A172 (cell line): ENCODE measurements around the gene CHKB. TPM values are rescaled to one million over a fixed set of nuclear protein-coding genes. Genes with fewer than 3 reads are reported as not detected.

Experiments used
- DNase-seq: peaks from one replicate; pipeline ENCODE4 v3.0.0-alpha.2; 2015; ENCODE audit warnings: low spot score
- total RNA-seq: library from RNA; depleted of rRNA; stranded (reverse); fragments of >200 nt; shearing (Covaris generic); gene quantifications from 2 replicates; pipeline ENCODE4 v1.2.3, GENCODE V29; 2014; rRNA removed

Gene CHKB
- total RNA-seq, 1 experiment from 2014 or later, result 30.7 TPM

DNA sequence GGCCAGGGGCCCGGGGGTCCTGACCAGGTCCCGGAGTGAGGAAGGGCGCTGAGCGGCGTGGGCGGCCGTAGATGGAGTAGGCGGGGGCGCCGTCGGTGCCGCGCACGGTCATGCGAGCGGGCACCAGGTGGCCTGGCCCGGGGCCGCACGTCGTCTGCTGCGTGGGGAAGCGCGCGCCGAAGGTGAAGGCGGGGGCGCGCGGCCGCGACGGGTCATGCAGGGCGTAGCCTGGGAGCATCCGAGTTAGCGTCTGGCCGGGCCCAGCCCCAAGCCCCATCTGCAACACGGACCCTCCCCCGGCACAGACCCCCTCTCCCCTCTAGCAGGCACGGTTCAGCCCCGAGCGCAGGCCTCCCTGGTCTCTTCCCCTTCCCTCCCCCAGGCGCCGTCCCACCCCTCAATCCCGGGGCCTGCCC, 51.1 kb downstream of the CHKB start:
- no peak for DNase-seq

DNA sequence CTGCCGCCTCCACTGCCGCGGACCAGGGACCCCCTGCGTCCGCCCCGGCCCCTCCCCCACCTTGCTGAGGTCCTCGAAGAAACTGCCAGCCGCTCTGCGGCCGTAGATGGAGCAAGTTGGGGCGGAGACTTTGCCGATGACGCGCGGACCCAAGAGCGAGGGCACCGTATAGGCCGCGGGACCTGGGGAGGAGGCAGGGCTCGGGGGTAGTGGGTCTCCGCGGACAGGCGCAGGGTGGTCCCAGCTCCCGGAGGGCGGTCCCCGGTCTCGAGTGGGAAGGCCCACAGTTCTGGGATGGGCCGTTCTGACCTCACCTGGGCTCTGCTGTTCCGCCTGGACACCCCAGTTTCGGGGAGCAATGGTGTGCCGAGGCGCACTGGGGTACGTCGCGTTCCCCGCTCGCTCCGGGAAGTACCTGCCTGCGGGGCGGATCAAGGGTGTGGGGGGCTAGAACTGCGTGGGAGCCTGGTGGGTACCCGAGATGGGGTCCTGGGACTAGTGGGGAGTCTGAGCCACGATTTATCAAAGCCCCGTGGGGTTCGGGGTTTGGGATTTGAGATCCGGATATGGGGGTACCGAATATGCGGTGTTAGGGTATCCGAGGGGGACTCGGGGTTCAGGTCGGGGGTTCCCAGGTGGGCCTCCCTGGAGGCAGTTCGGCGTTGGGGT, 51.6 kb downstream of the CHKB start:
- DNase-seq, result no peak

DNA sequence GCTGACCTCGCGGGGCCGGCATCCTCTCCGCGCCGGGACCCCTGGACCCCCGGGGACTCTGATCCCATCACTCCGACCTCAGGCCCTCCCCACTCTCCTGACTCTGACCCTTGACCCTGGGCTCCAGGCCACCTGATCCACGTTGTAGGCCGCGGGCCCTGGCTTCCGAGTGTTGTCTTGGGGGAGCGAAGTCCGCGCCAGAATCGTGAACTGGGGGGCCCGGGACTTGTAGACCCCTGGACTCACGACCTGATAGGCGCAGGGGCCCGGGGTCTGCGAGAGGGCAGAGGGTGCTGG, 52.1 kb downstream of the CHKB start:
- no peak for DNase-seq

DNA sequence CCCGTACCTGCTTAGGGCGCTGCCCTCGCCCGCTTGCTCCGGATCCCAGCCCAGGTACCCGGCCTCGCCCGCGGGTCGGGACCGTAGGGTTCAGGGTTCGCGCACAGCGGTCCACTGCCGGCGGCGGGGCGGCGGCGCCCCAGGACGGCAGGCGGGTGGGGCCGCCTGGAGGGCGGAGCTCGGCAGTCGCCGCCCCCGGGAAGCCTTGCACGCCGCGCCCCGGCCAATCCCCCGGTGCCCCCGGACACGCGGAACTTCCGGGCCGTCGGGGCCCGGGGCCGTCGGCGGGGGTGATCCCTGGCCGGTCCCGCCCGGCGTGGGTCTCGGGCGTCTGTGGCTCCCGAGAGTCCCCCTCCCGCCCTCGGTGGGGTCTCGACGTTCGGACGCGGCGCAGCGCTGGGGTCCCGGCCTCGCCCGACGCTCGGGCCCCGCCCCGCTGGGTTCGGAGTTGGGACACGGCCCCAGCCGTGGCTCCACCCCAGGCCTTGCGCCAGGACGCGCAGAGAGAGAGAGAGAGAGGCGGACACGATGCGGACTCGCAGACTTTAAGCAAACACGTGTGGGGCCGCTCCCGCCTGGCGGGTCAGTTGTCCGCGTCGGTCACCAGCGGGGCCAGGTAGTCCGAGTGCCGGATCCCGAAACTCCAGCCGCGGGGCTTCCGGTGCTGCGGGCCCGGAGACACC, 52.6 kb downstream of the CHKB start, which contains the start of gene TYMP:
TYMP (minus strand) TSS at position 116 of the 683 bp plus-strand sequence. CDS start 303 bp downstream, outside the sequence.
- DNase-seq, result no peak

DNA sequence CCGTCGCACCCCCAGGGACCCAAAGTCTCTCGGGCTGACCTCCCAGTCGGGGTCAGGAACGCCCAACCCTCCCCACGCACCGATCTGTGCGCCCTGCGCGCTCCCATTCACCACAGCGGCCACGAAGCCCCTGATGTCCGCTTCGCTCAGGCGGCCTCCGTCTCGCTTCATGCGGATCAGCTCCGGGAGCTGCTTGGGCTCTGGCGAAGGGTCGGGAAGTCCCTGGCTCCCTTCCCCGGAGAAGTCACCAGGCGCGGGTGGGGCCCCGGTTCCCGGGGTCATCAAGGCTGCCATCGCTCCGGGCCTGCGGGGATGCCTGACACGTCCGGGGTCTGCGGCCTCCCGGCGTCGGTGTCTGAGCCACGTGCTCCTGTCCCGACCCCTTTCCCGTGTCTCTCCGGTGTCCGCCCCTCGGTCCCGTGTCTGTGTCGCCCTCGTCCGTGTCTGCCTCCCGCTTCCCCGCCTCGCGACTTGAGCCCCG, 53.2 kb downstream of the CHKB start:
- DNase-seq, result no peak

Other genes with a start within 250 kb of the CHKB start
- gene PPP6R2, start 239.5 kb downstream of the CHKB start, total RNA-seq, result 28.0 and 36.6 TPM in 2 replicates
- 43.0 and 48.2 TPM in 2 replicates for gene SBF1, start 107.8 kb downstream of the CHKB start, total RNA-seq
- gene ADM2, start 101.3 kb downstream of the CHKB start, total RNA-seq, result not detected in 2 replicates
- gene MIOX, start 96.0 kb downstream of the CHKB start, total RNA-seq, result not detected in 2 replicates
- gene LMF2, start 75.1 kb downstream of the CHKB start, total RNA-seq, result 21.3 and 28.7 TPM in 2 replicates
- 51.8 and 55.6 TPM in 2 replicates for gene NCAPH2, start 74.6 kb downstream of the CHKB start, total RNA-seq
- gene SCO2, start 57.3 kb downstream of the CHKB start, total RNA-seq, result 8.0 and 9.5 TPM in 2 replicates
- 0.10 and 0.31 TPM in 2 replicates for gene TYMP, start 52.8 kb downstream of the CHKB start, total RNA-seq
- gene KLHDC7B, start 37.0 kb downstream of the CHKB start, total RNA-seq, result 0.17 TPM in 1 of 2 replicates, not detected in the other
- 2.5 TPM in 1 of 2 replicates, not detected in the other for gene SYCE3, start 19.9 kb downstream of the CHKB start, total RNA-seq
- 6.4 and 13.8 TPM in 2 replicates for gene CPT1B, start 4.4 kb downstream of the CHKB start, total RNA-seq
- gene MAPK8IP2, start 17.9 kb upstream of the CHKB start, total RNA-seq, result 7.9 and 10.8 TPM in 2 replicates
- 12.8 and 14.3 TPM in 2 replicates for gene ARSA, start 45.3 kb upstream of the CHKB start, total RNA-seq
- 0.84 and 0.98 TPM in 2 replicates for gene SHANK3, start 90.0 kb upstream of the CHKB start, total RNA-seq
- not detected in 2 replicates for gene ACR, start 155.4 kb upstream of the CHKB start, total RNA-seq
- 11.3 and 13.2 TPM in 2 replicates for gene RABL2B, start 200.8 kb upstream of the CHKB start, total RNA-seq